HepG2 (cell line): ENCODE results near the gene RRM2. TPM values are rescaled to one million over a fixed set of nuclear protein-coding genes. Genes with fewer than 3 reads are reported as not detected.

Experiments
- ATAC-seq: fragments of 200-7000 bp; cut with Tn5 transposase; 3 replicates; pipeline ENCODE4 v1.9.1; 2020; ENCODE audit warnings: mild to moderate bottlenecking, moderate library complexity
- BruUV-seq: library from RNA; stranded (reverse); fragments of 400-500 nt; replicated peaks from 2 replicates; lab custom pipeline; 2021; lab: Mats Ljungman, UMichigan
- CTCF ChIA-PET: fragments of 300-600 bp; formaldehyde crosslinking; extraction: SDS; loops from one replicate; lab custom pipeline; 2021; ENCODE audit warnings: low total read pairs, inconsistent platforms, low intra/inter-chr PET ratio; lab: Yijun Ruan, JAX
- POLR2A ChIA-PET: fragments of 350-600 bp; sonication (Branson Sonifier 250); formaldehyde crosslinking; loops from one replicate; lab custom pipeline; 2020; ENCODE audit warnings: antibody characterized with exemption, inconsistent platforms; lab: Yijun Ruan, JAX
- DNase-seq: peaks from one replicate; pipeline ENCODE4 v3.0.0-alpha.2; 2015; ENCODE audit warnings: low spot score
- FAIRE-seq: peaks from 3 replicates; lab custom pipeline; 2011; peaks lifted over from hg19 to GRCh38; lab: Jason Lieb, UNC
- H2AFZ ChIP-seq: one replicate; pipeline ENCODE4 v1.6.1; 2011; ENCODE audit warnings: low read length, inconsistent platforms
- H3K27ac ChIP-seq: fragments of 300-600 bp; 3 replicates; pipeline ENCODE4 v1.8.0; 2011; ENCODE audit warnings: mixed run types, mild to moderate bottlenecking, mixed read lengths, low read length, inconsistent platforms; ENCODE audit not compliant: insufficient read depth; ENCODE audit errors: extremely low read length
- H3K27me3 ChIP-seq, 2 experiments: fragments of 200-600 bp in 1 of 2; 2 replicates in 1 of 2; 3 replicates in 1 of 2; pipeline versions ENCODE4 v1.6.0 to v1.8.0; 2011; ENCODE audit warnings: low read length in 2 of 2, mild to moderate bottlenecking in 2 of 2, moderate library complexity in 2 of 2, inconsistent platforms in 1 of 2; ENCODE audit not compliant: insufficient read depth in 2 of 2, control insufficient read depth in 1 of 2
- H3K36me3 ChIP-seq, 2 experiments: fragments of 200-600 bp in 1 of 2; replicated peaks in 1 of 2; 2 replicates in 1 of 2; 3 replicates in 1 of 2; pipeline versions ENCODE4 v1.5.1 to v1.8.0; 2011; ENCODE audit warnings: low read length in 2 of 2, inconsistent platforms in 1 of 2; ENCODE audit not compliant: insufficient read depth in 2 of 2, control insufficient read depth in 1 of 2
- H3K4me1 ChIP-seq: 2 replicates; pipeline ENCODE4 v1.5.1; 2012; ENCODE audit warnings: low read length, inconsistent platforms; ENCODE audit not compliant: insufficient read depth
- H3K4me2 ChIP-seq: 2 replicates; pipeline ENCODE4 v1.6.0; 2011; ENCODE audit warnings: low read depth, low read length, inconsistent platforms
- H3K4me3 ChIP-seq, 3 experiments: fragments of 200-600 bp in 1 of 3; sonication (generic), shearing (Covaris generic) in 1 of 3; replicated peaks in 1 of 3; 2 replicates each; pipeline ENCODE4 v1.5.1; 2011 to 2016; ENCODE audit warnings: low read length in 3 of 3, inconsistent platforms in 2 of 3, low read depth in 2 of 3, mild to moderate bottlenecking in 2 of 3, control low read depth in 1 of 3, mixed read lengths in 1 of 3; ENCODE audit not compliant: insufficient read depth in 1 of 3
- H3K79me2 ChIP-seq: one replicate; pipeline ENCODE4 v1.6.1; 2011; ENCODE audit warnings: low read length, inconsistent platforms; ENCODE audit not compliant: insufficient read depth
- H3K9ac ChIP-seq: 2 replicates; pipeline ENCODE4 v1.6.0; 2011; ENCODE audit warnings: mild to moderate bottlenecking, low read depth, low read length, inconsistent platforms; ENCODE audit not compliant: insufficient read depth
- H3K9me3 ChIP-seq: 2 replicates; pipeline ENCODE4 v1.5.1; 2012; ENCODE audit warnings: mild to moderate bottlenecking, low read length
- H4K20me1 ChIP-seq: 2 replicates; pipeline ENCODE4 v1.6.0; 2011; ENCODE audit warnings: inconsistent platforms, mild to moderate bottlenecking, low read length, moderate library complexity; ENCODE audit not compliant: insufficient read depth
- CREM ChIP-seq, 2 experiments: sonication (generic) in 1 of 2; formaldehyde crosslinking in 1 of 2; IDR thresholded peaks; 2 replicates each; pipeline versions ENCODE4 v1.4.0 to v1.6.1; 2016 to 2020; ENCODE audit warnings: antibody characterized with exemption in 1 of 2, mild to moderate bottlenecking in 1 of 2, missing genetic modification reagents in 1 of 2
- IRX3 ChIP-seq: sonication (generic); formaldehyde crosslinking; IDR thresholded peaks from 2 replicates; pipeline ENCODE4 v1.8.1; 2023; ENCODE audit warnings: mild to moderate bottlenecking, low read depth, missing genetic modification reagents, borderline replicate concordance
- KLF16 ChIP-seq, 2 experiments: sonication (generic) in 1 of 2; formaldehyde crosslinking in 1 of 2; IDR thresholded peaks; 2 replicates each; pipeline versions ENCODE4 v1.6.1 to v1.8.0; 2016 to 2023; ENCODE audit warnings: missing genetic modification reagents in 2 of 2, missing compliant biosample characterization in 1 of 2
- SMC3 ChIP-seq: IDR thresholded peaks from 2 replicates; pipeline ENCODE4 v1.6.1; 2011; ENCODE audit warnings: low read length, improper control_type of control experiment
- TAF1 ChIP-seq: sonication (generic); formaldehyde crosslinking; IDR thresholded peaks from 2 replicates; pipeline ENCODE4 v1.4.0; 2020; ENCODE audit warnings: missing genetic modification reagents
- ZNF230 ChIP-seq: sonication (generic); formaldehyde crosslinking; IDR thresholded peaks from 2 replicates; pipeline ENCODE4 v1.4.0; 2020; ENCODE audit warnings: mild to moderate bottlenecking, missing genetic modification reagents
- WGBS: methylation state at CpG from one replicate; pipeline ENCODE4 v1.1.6; 2017; ENCODE audit warnings: low lambda C conversion rate; 5-methylcytosine and 5-hydroxymethylcytosine counted together
- in situ Hi-C: cut with HindIII; loops from 2 replicates; pipeline ENCODE4 v1.10.0; 2017; ENCODE audit warnings: low pct_unique_long_range_greater_than_20kb; ENCODE audit not compliant: extremely low pct_ligation_motif_present
- intact Hi-C: fragments of 100-400 bp; cut with micrococcal nuclease; formaldehyde crosslinking; loops from one replicate; pipeline ENCODE4 v1.10.0; 2022; ENCODE audit not compliant: unreplicated experiment
- polyA plus RNA-seq, 8 experiments: library from polyadenylated mRNA; depleted of rRNA in 3 of 8; stranded (reverse) in 7 of 8; unstranded in 1 of 8; fragments of >200 nt; fragmentation: Illumina TruSeq in 4 of 8; extraction: Trizol in 4 of 8; gene quantifications; 2 replicates each; pipeline versions ENCODE4 v1.2.1 to v1.2.3, GENCODE V29; 2011 to 2016; ENCODE audit warnings: low read depth in 4 of 8, missing spikeins in 1 of 8, mixed read lengths in 1 of 8; ENCODE audit not compliant: insufficient read depth in 1 of 8
- total RNA-seq, 5 experiments: library from RNA; depleted of rRNA; stranded (reverse); fragments of >200 nt; fragmentation: Illumina TruSeq; extraction: Trizol; gene quantifications; 2 replicates each; pipeline ENCODE4 v1.2.3, GENCODE V29; 2016; ENCODE audit warnings: low read depth in 1 of 5
- TF ChIP-seq, protein P1 (sequence below): sonication (generic); formaldehyde crosslinking; IDR thresholded peaks from 2 replicates; pipeline ENCODE4 v1.4.0; 2020; ENCODE audit warnings: low read depth, missing genetic modification reagents

Gene RRM2
- total and polyA plus RNA-seq, 2 of the 13 experiments (the other 11 are each of a cell fraction or from before 2014, with no cell fraction given) = 31.3 to 150 TPM

DNA sequence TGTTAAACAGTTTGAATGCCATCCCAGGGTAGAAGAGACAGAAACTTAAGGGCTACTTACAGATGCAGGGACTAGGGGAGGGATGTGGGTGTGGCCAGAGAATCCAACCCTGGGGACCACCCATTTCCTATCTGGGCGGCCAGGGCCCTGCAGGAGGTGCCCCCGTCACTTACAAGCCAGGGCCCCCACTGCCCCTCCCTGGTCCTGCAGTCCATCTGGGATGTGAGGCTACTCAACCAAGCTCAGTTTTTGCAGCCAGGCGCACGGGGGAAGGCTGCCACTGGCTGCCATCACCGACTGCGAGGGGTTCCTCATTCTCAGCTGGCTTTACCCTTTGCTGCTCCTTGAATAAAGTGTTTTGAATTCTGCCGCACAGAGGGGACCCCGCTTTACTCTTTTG is 42.1 kb downstream of the RRM2 start (continued):
- TF ChIP-seq, protein P1, sequence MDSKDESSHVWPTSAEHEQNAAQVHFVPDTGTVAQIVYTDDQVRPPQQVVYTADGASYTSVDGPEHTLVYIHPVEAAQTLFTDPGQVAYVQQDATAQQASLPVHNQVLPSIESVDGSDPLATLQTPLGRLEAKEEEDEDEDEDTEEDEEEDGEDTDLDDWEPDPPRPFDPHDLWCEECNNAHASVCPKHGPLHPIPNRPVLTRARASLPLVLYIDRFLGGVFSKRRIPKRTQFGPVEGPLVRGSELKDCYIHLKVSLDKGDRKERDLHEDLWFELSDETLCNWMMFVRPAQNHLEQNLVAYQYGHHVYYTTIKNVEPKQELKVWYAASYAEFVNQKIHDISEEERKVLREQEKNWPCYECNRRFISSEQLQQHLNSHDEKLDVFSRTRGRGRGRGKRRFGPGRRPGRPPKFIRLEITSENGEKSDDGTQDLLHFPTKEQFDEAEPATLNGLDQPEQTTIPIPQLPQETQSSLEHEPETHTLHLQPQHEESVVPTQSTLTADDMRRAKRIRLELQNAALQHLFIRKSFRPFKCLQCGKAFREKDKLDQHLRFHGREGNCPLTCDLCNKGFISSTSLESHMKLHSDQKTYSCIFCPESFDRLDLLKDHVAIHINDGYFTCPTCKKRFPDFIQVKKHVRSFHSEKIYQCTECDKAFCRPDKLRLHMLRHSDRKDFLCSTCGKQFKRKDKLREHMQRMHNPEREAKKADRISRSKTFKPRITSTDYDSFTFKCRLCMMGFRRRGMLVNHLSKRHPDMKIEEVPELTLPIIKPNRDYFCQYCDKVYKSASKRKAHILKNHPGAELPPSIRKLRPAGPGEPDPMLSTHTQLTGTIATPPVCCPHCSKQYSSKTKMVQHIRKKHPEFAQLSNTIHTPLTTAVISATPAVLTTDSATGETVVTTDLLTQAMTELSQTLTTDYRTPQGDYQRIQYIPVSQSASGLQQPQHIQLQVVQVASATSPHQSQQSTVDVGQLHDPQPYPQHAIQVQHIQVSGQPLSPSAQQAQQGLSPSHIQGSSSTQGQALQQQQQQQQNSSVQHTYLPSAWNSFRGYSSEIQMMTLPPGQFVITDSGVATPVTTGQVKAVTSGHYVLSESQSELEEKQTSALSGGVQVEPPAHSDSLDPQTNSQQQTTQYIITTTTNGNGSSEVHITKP (CRISPR knock-in tag) = no peak
- TF ChIP-seq TAF1 (CRISPR knock-in tag) (no peak), SMC3 (no peak), IRX3 (CRISPR knock-in tag) (no peak), ZNF230 (CRISPR knock-in tag) (no peak)

DNA sequence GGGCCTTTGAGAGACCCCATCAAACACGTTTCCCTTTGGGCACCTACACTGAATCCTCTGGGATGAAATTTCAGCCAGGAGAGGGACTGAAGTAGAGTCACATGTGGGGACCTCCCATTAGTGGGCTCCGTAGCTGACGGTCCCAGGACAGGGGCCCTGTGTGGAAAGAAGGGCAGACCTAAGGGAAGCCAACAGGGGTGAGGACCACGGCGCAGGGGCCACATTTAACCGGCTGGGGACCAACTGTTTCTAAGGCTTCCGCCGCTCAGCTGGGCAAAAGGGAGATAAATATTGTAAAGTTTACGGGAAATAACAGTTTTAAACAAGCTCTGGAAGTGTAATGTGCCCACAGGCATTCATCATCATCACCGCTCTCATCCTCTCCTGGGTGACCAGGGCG is 42.7 kb downstream of the RRM2 start:
- DNase-seq = no peak
- WGBS = 99% methylated on average over 11 of the region's 11 CpGs
- Histone ChIP-seq H3K79me2 (no peaks in the 10 kb centered on the region), H3K9ac (no peak overlapping the region), H4K20me1 (no peaks in the 10 kb centered on the region)
- intact Hi-C loops = no loop called here
- in situ Hi-C loops = no loop called here
- TF ChIP-seq CREM (IDR thresholded peaks at IDR 0.05) (no peak), CREM (CRISPR knock-in tag; IDR thresholded peaks at IDR 0.05) (no peak), KLF16 (CRISPR knock-in tag; IDR thresholded peaks at IDR 0.05) (no peak)
- TF ChIP-seq, all 625 proteins: peak for 0
- Histone ChIP-seq H3K36me3 (peaks cover 5 to 20% of the 10 kb centered on the region in 2 experiments; a peak in 4 of 5 replicates), H3K27ac (no peak overlapping the region), H3K4me3 (no peak overlapping the region), H3K4me2 (no peak overlapping the region), H2AFZ (no peak overlapping the region), H3K9me3 (no peaks in the 10 kb centered on the region), H3K4me1 (no peaks in the 10 kb centered on the region), H3K27me3 (no peaks in the 10 kb centered on the region)
- ChIA-PET CTCF (no interaction called here), POLR2A (no interaction called here)
- FAIRE-seq = no peak
- ATAC-seq = no peak
- BruUV-seq = no TSS peak
